Measurements from ENCODE around the gene TFCP2.

The TFCP2 gene

GRCh38 chr12:51196547-51196946 is 23.6 kb upstream of the TFCP2 start:
- DNase-seq: no peak

- no peak for DNase-seq
These were observed 22.9 kb upstream of the TFCP2 start for GRCh38 chr12:51195841-51196240.

- DNase-seq: no peak
These were observed 19.3 kb upstream of the TFCP2 start for GRCh38 chr12:51192284-51192671.

GRCh38 chr12:51191516-51192283 is 18.8 kb upstream of the TFCP2 start:
- no peak for DNase-seq

GRCh38 chr12:51190820-51191219 is 17.9 kb upstream of the TFCP2 start:
- no peak for DNase-seq

- DNase-seq: no peak
These were observed 16.9 kb upstream of the TFCP2 start for GRCh38 chr12:51189790-51190355.

GRCh38 chr12:51188359-51189051 is 15.6 kb upstream of the TFCP2 start:
- DNase-seq: no peak

GRCh38 chr12:51187370-51187987 is 14.5 kb upstream of the TFCP2 start:
- DNase-seq: no peak

GRCh38 chr12:51186465-51187085 is 13.6 kb upstream of the TFCP2 start:
- no peak for DNase-seq

- no peak for DNase-seq
These were observed 12.3 kb upstream of the TFCP2 start for GRCh38 chr12:51185171-51185717.

GRCh38 chr12:51183816-51184215 is 10.9 kb upstream of the TFCP2 start:
- no peak for DNase-seq

- DNase-seq: no peak
These were observed 10.4 kb upstream of the TFCP2 start for GRCh38 chr12:51183349-51183748.

- DNase-seq: no peak
These were observed 8.6 kb upstream of the TFCP2 start for GRCh38 chr12:51181558-51181957.

- no peak for DNase-seq
These were observed 5.0 kb upstream of the TFCP2 start for GRCh38 chr12:51177897-51178296.

GRCh38 chr12:51174501-51174900 is 1.6 kb upstream of the TFCP2 start:
- no peak for DNase-seq

GRCh38 chr12:51171884-51172514 is 936 bp downstream of the TFCP2 start:
- no peak for DNase-seq

- DNase-seq: no peak
These were observed 9.1 kb downstream of the TFCP2 start for GRCh38 chr12:51163795-51164194.

- no peak for DNase-seq
These were observed 10.7 kb downstream of the TFCP2 start for GRCh38 chr12:51162217-51162616.

GRCh38 chr12:51160814-51161459 is 12.0 kb downstream of the TFCP2 start:
- DNase-seq: no peak

GRCh38 chr12:51156245-51156765 is 16.6 kb downstream of the TFCP2 start:
- DNase-seq: no peak

- no peak for DNase-seq
These were observed 20.0 kb downstream of the TFCP2 start for GRCh38 chr12:51152953-51153352.

- no peak for DNase-seq
These were observed 22.2 kb downstream of the TFCP2 start for GRCh38 chr12:51150777-51151176.
